CD4-positive, alpha-beta T cell treated with Interferon alpha-2 for 1 hour (primary cell): Measurements from ENCODE around the gene PHF1.
A peak's percentile ranks its signal among the peaks of the same experiment; 100 is the strongest.
"Not testable (repeated sequence)": the region's sequence is repeated elsewhere in the genome, so short reads cannot be mapped to it uniquely, and the experiment has no call there.

ENCODE experiments used
- DNase-seq, 2 donors: peaks; one replicate each; pipeline ENCODE4 v3.0.0-alpha.2; 2020 to 2022

PHF1 gene

GRCh38 chr6:33391922-33392594 is 18.8 kb upstream of the PHF1 start:
- DNase-seq, result peak in 1 of 2 donors; percentile 27

- no peak for DNase-seq
These were observed 18.2 kb upstream of the PHF1 start for GRCh38 chr6:33392595-33392948.

DNA sequence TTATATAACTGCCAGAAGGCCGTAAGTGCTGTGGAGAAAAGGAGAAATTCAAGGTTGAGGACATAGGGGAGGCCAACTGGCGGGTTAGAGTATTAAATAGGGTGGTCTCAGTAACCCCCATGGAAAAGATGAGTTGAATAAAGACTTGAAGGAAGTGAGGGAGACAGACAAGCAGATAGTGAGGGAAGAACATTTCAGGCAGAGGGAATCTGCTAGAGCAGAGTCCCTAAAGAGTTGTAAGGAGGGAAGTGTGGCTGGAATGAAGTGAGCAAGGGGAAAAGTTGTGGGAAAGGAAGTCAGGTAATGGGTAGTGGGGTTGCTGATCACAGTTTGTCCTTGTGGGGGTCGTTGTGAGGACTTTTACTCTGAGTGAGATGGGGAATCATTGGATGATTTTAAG is 17.8 kb upstream of the PHF1 start:
- DNase-seq, result no peak

GRCh38 chr6:33397541-33397940 is 13.3 kb upstream of the PHF1 start:
- no peak for DNase-seq

GRCh38 chr6:33398601-33399000 is 12.2 kb upstream of the PHF1 start:
- not testable (repeated sequence) for DNase-seq

GRCh38 chr6:33399881-33400280 is 10.9 kb upstream of the PHF1 start:
- not testable (repeated sequence) for DNase-seq

DNA sequence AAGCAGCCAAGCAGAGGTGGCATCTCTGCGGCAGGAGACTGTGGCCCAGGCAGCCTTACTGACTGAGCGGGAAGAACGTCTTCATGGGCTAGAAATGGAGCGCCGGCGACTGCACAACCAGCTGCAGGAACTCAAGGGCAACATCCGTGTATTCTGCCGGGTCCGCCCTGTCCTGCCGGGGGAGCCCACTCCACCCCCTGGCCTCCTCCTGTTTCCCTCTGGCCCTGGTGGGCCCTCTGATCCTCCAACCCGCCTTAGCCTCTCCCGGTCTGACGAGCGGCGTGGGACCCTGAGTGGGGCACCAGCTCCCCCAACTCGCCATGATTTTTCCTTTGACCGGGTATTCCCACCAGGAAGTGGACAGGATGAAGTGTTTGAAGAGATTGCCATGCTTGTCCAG is 5.9 kb upstream of the PHF1 start:
- no peak for DNase-seq

- DNase-seq, result peak in 1 of 2 donors; percentile 29
These were observed 5.4 kb upstream of the PHF1 start for GRCh38 chr6:33405386-33405940.

DNA sequence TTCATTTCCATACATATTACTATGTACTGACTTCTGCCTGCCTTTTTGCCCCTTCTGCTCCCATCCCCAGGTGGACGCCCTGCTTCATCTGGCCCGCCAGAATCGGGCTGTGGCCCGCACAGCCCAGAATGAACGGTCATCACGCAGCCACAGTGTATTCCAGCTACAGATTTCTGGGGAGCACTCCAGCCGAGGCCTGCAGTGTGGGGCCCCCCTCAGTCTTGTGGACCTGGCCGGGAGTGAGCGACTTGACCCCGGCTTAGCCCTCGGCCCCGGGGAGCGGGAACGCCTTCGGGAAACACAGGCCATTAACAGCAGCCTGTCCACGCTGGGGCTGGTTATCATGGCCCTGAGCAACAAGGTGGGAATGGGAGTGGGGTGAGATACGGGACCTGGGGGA is 4.7 kb upstream of the PHF1 start:
- DNase-seq, result no peak

GRCh38 chr6:33407132-33407718 is 3.6 kb upstream of the PHF1 start:
- DNase-seq, result peak in 1 of 2 donors; percentile 42

DNA sequence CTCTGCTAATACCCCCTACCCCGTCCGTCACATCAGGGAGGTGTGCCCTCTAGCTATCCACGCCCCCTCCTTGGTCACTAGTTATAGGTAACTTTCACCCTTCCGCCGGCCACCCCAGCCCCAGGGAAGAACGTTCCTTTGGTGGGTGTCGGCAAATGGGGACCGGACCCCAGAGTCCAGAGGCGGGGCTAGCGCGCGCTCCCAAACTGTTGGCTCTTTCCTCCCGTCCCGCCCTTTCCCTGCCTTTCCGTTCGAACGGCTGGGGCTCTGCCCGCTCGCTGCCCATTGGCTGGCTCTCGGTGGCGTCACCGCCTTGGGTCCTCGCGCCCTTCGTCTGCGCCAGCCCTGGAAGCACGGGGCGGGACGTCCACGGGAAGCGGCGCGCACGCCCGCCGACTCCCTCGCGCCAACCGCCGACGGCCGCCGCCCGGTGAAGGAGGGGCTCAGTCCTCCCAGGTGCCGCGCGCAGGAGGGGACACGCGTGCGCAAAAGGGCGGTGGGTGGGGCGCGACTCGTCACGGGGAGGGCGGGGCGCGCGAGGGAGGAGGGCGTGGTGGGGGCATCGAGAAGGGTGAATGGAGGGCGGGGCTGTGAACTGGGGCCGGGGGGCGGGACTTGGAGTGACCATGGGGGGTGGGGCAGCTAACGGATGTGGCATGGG is 634 bp upstream of the PHF1 start:
- peak; percentile 98 to 99 for DNase-seq

DNA sequence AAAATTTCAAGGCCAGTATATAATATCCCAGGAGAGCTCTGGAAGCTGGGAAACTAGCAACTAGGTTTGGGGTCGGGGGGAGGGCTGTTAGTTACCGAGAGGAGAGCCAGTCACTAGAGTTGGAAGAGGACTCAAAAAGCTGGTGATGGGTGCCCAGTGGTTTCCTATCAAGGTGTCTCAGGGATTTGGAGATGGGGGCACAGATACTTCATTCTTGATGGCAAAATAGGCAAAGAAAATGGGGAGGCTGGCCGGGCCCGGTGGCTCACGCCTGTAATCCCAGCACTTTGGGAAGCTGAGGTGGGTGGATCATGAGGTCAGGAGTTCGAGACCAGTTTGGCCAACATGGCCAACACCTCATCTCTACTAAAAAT is 805 bp downstream of the PHF1 start:
- no peak for DNase-seq

DNA sequence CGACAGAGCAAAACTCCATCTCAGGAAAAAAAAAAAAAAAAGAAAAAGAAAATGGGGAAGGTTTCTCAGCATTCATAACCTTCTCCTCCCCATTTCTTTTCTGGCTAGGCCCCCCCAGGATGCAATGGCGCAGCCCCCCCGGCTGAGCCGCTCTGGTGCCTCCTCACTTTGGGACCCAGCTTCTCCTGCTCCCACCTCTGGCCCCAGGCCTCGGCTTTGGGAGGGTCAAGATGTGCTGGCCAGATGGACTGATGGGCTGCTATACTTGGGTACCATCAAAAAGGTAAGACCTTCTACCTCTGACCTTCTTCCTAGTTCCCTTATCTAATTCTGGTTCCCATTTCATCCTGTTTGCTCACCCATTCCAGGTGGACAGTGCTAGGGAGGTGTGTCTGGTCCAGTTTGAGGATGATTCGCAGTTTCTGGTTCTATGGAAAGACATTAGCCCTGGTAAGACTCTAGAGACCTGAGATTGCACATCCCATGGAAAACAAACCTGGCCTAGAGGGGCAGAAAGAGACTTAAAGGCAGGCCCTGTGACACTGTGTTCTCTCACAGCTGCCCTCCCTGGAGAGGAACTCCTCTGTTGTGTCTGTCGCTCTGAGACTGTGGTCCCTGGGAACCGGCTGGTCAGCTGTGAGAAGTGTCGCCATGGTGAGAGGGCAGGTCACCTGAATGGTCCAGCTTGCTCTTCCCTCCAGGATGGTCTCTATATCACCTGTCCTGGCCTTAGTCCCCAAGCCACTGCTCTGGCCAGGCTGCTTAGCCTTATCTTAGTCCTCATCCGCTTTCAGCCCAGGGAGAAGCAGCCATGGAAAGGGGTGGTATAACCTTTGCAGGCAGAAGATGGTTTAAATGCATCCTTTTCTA is 1.6 kb downstream of the PHF1 start:
- no peak for DNase-seq

DNA sequence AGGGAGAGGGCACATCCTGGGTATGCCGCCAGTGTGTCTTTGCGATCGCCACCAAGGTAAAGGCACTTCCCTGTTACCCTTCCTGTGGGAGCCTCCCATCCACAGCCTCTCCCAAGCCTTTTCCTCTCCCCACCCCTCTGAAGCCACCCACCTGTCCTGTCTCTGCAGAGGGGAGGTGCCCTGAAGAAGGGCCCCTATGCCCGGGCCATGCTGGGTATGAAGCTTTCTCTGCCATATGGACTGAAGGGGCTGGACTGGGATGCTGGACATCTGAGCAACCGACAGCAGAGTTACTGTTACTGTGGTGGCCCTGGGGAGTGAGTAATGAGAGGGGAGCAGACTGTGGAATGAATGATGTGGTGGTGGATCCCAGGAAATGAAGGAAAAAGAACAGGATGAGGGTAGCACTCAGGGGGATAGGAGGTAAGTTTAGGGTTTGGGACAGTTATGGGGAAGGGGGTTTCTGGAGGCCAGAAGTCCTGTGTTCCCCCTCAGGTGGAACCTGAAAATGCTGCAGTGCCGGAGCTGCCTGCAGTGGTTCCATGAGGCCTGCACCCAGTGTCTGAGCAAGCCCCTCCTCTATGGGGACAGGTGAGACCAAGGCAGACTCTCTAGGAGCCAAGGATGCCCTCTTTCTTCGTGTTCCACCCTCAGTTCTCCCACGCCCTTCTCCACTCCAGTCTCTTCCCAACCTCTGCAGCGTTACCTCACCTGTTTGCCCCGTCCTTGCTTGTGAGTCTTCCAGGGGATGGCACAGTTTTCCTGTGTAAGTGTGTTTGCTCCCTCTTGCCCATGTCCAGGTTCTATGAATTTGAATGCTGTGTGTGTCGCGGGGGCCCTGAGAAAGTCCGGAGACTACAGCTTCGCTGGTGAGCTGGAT is 2.7 kb downstream of the PHF1 start:
- DNase-seq, result no peak

DNA sequence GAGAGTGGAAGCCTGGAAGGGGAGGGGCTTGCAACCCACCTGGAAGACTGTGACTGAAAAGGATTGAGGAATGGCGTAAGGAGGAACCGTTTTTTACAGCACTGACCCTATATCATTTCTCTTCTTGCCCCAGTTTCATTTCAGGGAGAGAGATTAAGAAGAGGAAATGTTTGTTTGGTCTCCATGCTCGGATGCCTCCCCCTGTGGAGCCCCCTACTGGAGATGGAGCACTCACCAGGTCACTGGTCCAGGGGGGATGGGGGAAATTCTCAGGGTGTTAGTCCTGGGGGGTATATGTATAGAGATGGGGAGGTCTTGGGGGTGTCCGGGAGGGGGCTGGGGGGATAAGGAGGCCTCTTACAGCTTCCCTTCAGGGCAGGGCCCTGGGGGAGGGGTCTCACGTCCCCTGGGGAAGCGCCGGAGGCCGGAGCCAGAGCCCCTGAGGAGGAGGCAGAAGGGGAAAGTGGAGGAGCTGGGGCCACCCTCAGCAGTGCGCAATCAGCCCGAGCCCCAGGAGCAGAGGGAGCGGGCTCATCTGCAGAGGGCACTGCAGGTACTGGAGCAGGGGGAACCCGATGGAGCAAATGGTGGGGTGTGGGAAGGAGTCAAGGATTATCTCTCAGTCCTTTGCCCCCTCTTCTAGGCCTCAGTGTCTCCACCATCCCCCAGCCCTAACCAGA is 3.9 kb downstream of the PHF1 start:
- DNase-seq, result peak; percentile 54 to 57

- DNase-seq, result no peak
These were observed 5.0 kb downstream of the PHF1 start for GRCh38 chr6:33415831-33416230.

DNA sequence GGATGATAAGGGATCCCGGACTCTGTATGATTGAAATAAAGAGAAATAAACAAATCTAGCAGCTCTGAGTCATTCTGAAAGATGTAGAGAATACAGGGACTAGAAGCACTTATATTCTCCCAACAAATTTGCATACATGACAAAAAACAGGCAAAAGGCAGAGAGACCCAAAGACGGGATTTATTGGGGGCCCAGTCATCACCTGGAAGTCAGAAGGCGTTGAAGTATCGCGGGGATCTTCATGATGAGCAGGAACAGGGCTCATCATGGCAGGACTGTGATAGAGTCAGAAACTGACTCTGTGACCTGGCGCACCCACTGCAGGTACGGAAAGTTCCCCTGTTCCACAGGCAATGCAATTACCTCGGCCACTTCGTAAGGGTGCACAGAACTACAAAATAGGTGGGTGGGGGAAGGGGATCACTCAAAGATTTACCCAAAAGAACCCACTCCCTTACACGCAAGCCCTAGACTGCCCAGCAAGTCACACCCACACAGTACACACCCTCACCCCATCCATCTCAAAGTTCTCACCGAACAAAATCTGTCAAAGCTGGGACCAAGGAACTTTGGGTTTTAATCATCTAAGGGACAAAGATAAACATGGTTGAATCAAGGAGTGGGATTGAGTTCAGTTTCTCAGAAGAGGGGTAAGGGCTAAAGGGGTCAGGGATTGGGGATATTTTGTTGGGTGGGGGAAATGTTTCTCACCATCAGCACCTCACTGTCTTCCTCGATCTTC is 5.7 kb downstream of the PHF1 start:
- peak in 1 of 2 donors; percentile 46 for DNase-seq

GRCh38 chr6:33417128-33417902 is 6.5 kb downstream of the PHF1 start:
- peak in 1 of 2 donors; percentile 43 for DNase-seq

- peak; percentile 100 for DNase-seq
These were observed 7.3 kb downstream of the PHF1 start, which contains the start of gene CUTA for GRCh38 chr6:33417903-33418689. Gene CUTA, minus strand, starts transcription at chr6:33418107. Its CDS starts 107 bp downstream, at chr6:33418000.
